PC-3 (cell line): Measurements from ENCODE around the gene AK1. TPM values are rescaled to one million over a fixed set of nuclear protein-coding genes. Genes with fewer than 3 reads are reported as not detected.

Source experiments
- ATAC-seq: fragments of 200-7000 bp; cut with Tn5 transposase; 2 replicates; pipeline ENCODE4 v1.9.1; 2020; ENCODE audit warnings: mild to moderate bottlenecking, moderate library complexity
- BruUV-seq: library from RNA; stranded (reverse); fragments of 400-500 nt; replicated peaks from 2 replicates; lab custom pipeline; 2021; lab: Mats Ljungman, UMichigan
- CTCF ChIA-PET: fragments of 300-600 bp; sonication (Branson Sonifier 250); formaldehyde crosslinking; loops from one replicate; lab custom pipeline; 2022; ENCODE audit warnings: antibody characterized with exemption; lab: Charles Lee
- POLR2A ChIA-PET: fragments of 300-600 bp; sonication (Branson Sonifier 250); formaldehyde crosslinking; loops from one replicate; lab custom pipeline; 2022; ENCODE audit warnings: antibody characterized with exemption; ENCODE audit not compliant: unreplicated experiment; lab: Charles Lee
- DNase-seq: peaks from one replicate; pipeline ENCODE4 v3.0.0-alpha.2; 2015
- H2AFZ ChIP-seq: fragments of 300-600 bp; sonication (generic); 2 replicates; pipeline ENCODE4 v1.6.0; 2016; ENCODE audit warnings: antibody characterized with exemption, low read length
- H3F3A ChIP-seq: fragments of 300-600 bp; sonication (generic); one replicate; pipeline ENCODE4 v1.6.0; 2017; ENCODE audit warnings: antibody characterized with exemption, low read length, control low read depth, mild to moderate bottlenecking; ENCODE audit not compliant: unreplicated experiment
- H3K27ac ChIP-seq: fragments of 300-600 bp; sonication (generic); 2 replicates; pipeline ENCODE4 v1.5.1; 2016; ENCODE audit warnings: mild to moderate bottlenecking, low read length
- H3K27me3 ChIP-seq: fragments of 300-600 bp; sonication (generic); 2 replicates; pipeline ENCODE4 v1.6.1; 2016; ENCODE audit warnings: low read length, mixed read lengths
- H3K36me3 ChIP-seq: fragments of 300-600 bp; sonication (generic); 2 replicates; pipeline ENCODE4 v1.6.1; 2016; ENCODE audit warnings: low read depth, mixed run types, low read length, mixed read lengths
- H3K4me1 ChIP-seq: fragments of 300-600 bp; sonication (generic); 2 replicates; pipeline ENCODE4 v1.5.1; 2016; ENCODE audit warnings: low read length; ENCODE audit not compliant: insufficient read depth
- H3K4me2 ChIP-seq: fragments of 300-600 bp; sonication (generic); 2 replicates; pipeline ENCODE4 v1.6.0; 2016; ENCODE audit warnings: low read length
- H3K4me3 ChIP-seq: fragments of 300-600 bp; sonication (generic); 2 replicates; pipeline ENCODE4 v1.5.1; 2016; ENCODE audit warnings: mild to moderate bottlenecking, low read length, mixed read lengths
- H3K79me2 ChIP-seq: fragments of 300-600 bp; sonication (generic); 2 replicates; pipeline ENCODE4 v1.6.1; 2017; ENCODE audit warnings: low read length, mixed read lengths
- H3K9ac ChIP-seq: fragments of 300-600 bp; sonication (generic); 2 replicates; pipeline ENCODE4 v1.6.0; 2016; ENCODE audit warnings: mild to moderate bottlenecking, low read length
- H3K9me2 ChIP-seq: fragments of 300-600 bp; sonication (generic); replicated peaks from 2 replicates; pipeline ENCODE4 v1.6.1; 2016; ENCODE audit warnings: mixed run types, low read length, mixed read lengths
- H3K9me3 ChIP-seq: fragments of 300-600 bp; sonication (generic); 2 replicates; pipeline ENCODE4 v1.6.1; 2016; ENCODE audit warnings: low read length, mixed read lengths
- H4K20me1 ChIP-seq: fragments of 300-600 bp; sonication (generic); 2 replicates; pipeline ENCODE4 v1.6.1; 2016; ENCODE audit warnings: low read length, mixed read lengths
- CTCF ChIP-seq: fragments of 300-600 bp; sonication (generic); conservative IDR thresholded peaks from 2 replicates; pipeline ENCODE4 v1.5.1; 2017; ENCODE audit warnings: antibody characterized with exemption, low read depth, mild to moderate bottlenecking, low read length
- EZH2 ChIP-seq: fragments of 300-600 bp; sonication (generic); IDR thresholded peaks from one replicate; pipeline ENCODE4 v1.6.1; 2017; ENCODE audit warnings: antibody characterized with exemption, mild to moderate bottlenecking, low read length; ENCODE audit not compliant: unreplicated experiment
- EZH2phosphoT487 ChIP-seq: fragments of 300-600 bp; sonication (generic); IDR thresholded peaks from 2 replicates; pipeline ENCODE4 v1.6.1; 2018; ENCODE audit warnings: mild to moderate bottlenecking, antibody characterized with exemption, low read length, borderline replicate concordance
- intact Hi-C: fragments of 100-400 bp; cut with micrococcal nuclease; formaldehyde crosslinking; loops from 2 replicates; pipeline ENCODE4 v1.9.0; 2023
- total RNA-seq: library from RNA; depleted of rRNA; stranded (reverse); fragments of >200 nt; gene quantifications from 2 replicates; pipeline ENCODE4 v1.2.3, GENCODE V29; 2014

AK1 gene
- total RNA-seq, 1 experiment from 2014 or later = 79.1 TPM

GRCh38 chr9:127918183-127919107 is 41.0 kb upstream of the AK1 start:
- Histone ChIP-seq H4K20me1 (no peaks in the 10 kb centered on the region), H3K36me3 (no peaks in the 10 kb centered on the region), H3K4me1 (peaks cover 46% of the 10 kb centered on the region), H3K27ac (peak overlapping the region; percentile 95), H3F3A (no peaks in the 10 kb centered on the region), H3K4me2 (peak overlapping the region; percentile 49), H3K9me2 (no peaks in the 10 kb centered on the region), H3K9ac (peak overlapping the region; percentile 65), H3K79me2 (peaks cover 19% of the 10 kb centered on the region), H2AFZ (no peak overlapping the region), H3K9me3 (no peaks in the 10 kb centered on the region), H3K27me3 (no peaks in the 10 kb centered on the region), H3K4me3 (no peak overlapping the region)
- no TSS peak for BruUV-seq
- ChIA-PET POLR2A (no interaction called here), CTCF (no interaction called here)
- intact Hi-C loops = loop anchor here (5.0 to 10.0 kb wide), 2 partner anchors 41 to 344 kb away; partner anchors contain the start of gene AK1
- ATAC-seq (no peak), DNase-seq (peak; percentile 15)
- TF ChIP-seq EZH2 (no peak), EZH2phosphoT487 (no peak), CTCF (peak; percentile 27; the same call in 1 of the 2 replicates)

- H2AFZ ChIP-seq = no peak overlapping the region
- POLR2A ChIA-PET = no interaction called here
- no peak overlapping the region for H3K4me3 ChIP-seq
- no peaks in the 10 kb centered on the region for H3K9me3 ChIP-seq
- no peaks in the 10 kb centered on the region for H3K9me2 ChIP-seq
- H3K27ac ChIP-seq = no peak overlapping the region
- H3F3A ChIP-seq = no peaks in the 10 kb centered on the region
- DNase-seq (no peak), ATAC-seq (no peak)
- peaks cover 41% of the 10 kb centered on the region for H3K4me1 ChIP-seq
- no TSS peak for BruUV-seq
- TF ChIP-seq EZH2phosphoT487 (no peak), CTCF (no peak), EZH2 (no peak)
- H3K36me3 ChIP-seq = no peaks in the 10 kb centered on the region
- no peaks in the 10 kb centered on the region for H3K27me3 ChIP-seq
- peaks cover 19% of the 10 kb centered on the region for H3K79me2 ChIP-seq
- peak overlapping the region; percentile 38; the same call in 1 of the 2 replicates for H3K4me2 ChIP-seq
- no peak overlapping the region for H3K9ac ChIP-seq
- CTCF ChIA-PET = no interaction called here
- intact Hi-C loops = loop anchor here (5.0 to 10.0 kb wide), 2 partner anchors 40 to 343 kb away; partner anchors contain the start of gene AK1
- H4K20me1 ChIP-seq = no peaks in the 10 kb centered on the region
Observed at GRCh38 chr9:127917603-127918002, 40.1 kb upstream of the AK1 start.
